GM12878 (cell line): ENCODE results near the gene KARS1. TPM values are rescaled to one million over a fixed set of nuclear protein-coding genes. Genes with fewer than 3 reads are reported as not detected.

ENCODE experiments used
- ATAC-seq: fragments of 200-7000 bp; cut with Tn5 transposase; 3 replicates; pipeline ENCODE4 v1.9.1; 2020; ENCODE audit warnings: mild to moderate bottlenecking, moderate library complexity
- BruUV-seq: library from RNA; stranded (reverse); fragments of 400-500 nt; replicated peaks from 2 replicates; lab custom pipeline; 2021; lab: Mats Ljungman, UMichigan
- CTCF ChIA-PET: fragments of 300-600 bp; sonication (Branson Sonifier 250); formaldehyde crosslinking; extraction: SDS; loops from one replicate; lab custom pipeline; 2021; ENCODE audit warnings: inconsistent platforms; lab: Yijun Ruan, JAX
- POLR2A ChIA-PET: fragments of 350-600 bp; formaldehyde crosslinking; extraction: SDS; loops from one replicate; lab custom pipeline; 2021; ENCODE audit warnings: inconsistent platforms; lab: Charles Lee
- RAD21 ChIA-PET: fragments of 300-600 bp; sonication (Branson Sonifier 250); formaldehyde crosslinking; loops from one replicate; lab custom pipeline; 2023; ENCODE audit warnings: antibody characterized with exemption; ENCODE audit not compliant: unreplicated experiment; lab: Charles Lee
- SMC1A ChIA-PET: fragments of 300-600 bp; sonication (Branson Sonifier 250); formaldehyde crosslinking; loops from one replicate; lab custom pipeline; 2023; ENCODE audit not compliant: unreplicated experiment, uncharacterized antibody; lab: Charles Lee
- DNase-seq: peaks from one replicate; pipeline ENCODE4 v3.0.0-alpha.2; 2011; ENCODE audit warnings: low read depth, low spot score
- FAIRE-seq: peaks from 3 replicates; lab custom pipeline; 2011; peaks lifted over from hg19 to GRCh38; lab: Jason Lieb, UNC
- H2AFZ ChIP-seq: 2 replicates; pipeline ENCODE4 v1.6.0; 2011; ENCODE audit warnings: low read depth, low read length, control low read depth; ENCODE audit not compliant: control insufficient read depth
- H3K27ac ChIP-seq: 2 replicates; pipeline ENCODE4 v1.5.1; 2011; ENCODE audit warnings: control low read depth; ENCODE audit not compliant: control insufficient read depth, insufficient read depth
- H3K27me3 ChIP-seq, 2 experiments: replicated peaks in 1 of 2; 2 replicates each; pipeline versions ENCODE4 v1.6.0 to v1.6.1; 2011; ENCODE audit warnings: low read length in 1 of 2; ENCODE audit not compliant: control insufficient read depth in 2 of 2, insufficient read depth in 2 of 2
- H3K36me3 ChIP-seq, 2 experiments: 2 replicates each; pipeline ENCODE4 v1.5.1; 2011; ENCODE audit warnings: low read length in 1 of 2; ENCODE audit not compliant: control insufficient read depth in 2 of 2, insufficient read depth in 2 of 2
- H3K4me1 ChIP-seq: 2 replicates; pipeline ENCODE4 v1.6.1; 2011; ENCODE audit warnings: mild to moderate bottlenecking, low read length, moderate library complexity, mixed read lengths; ENCODE audit not compliant: control insufficient read depth, insufficient read depth
- H3K4me2 ChIP-seq: 2 replicates; pipeline ENCODE4 v1.6.0; 2011; ENCODE audit warnings: control low read depth; ENCODE audit not compliant: control insufficient read depth, insufficient read depth
- H3K4me3 ChIP-seq: fragments of 200-600 bp; sonication (generic); 2 replicates; pipeline ENCODE4 v1.5.1; 2016
- H3K79me2 ChIP-seq: 2 replicates; pipeline ENCODE4 v1.6.0; 2011; ENCODE audit warnings: low read length; ENCODE audit not compliant: control insufficient read depth, insufficient read depth
- H3K9ac ChIP-seq: 2 replicates; pipeline ENCODE4 v1.8.0; 2011; ENCODE audit warnings: low read length, control low read depth, mixed read lengths; ENCODE audit not compliant: control insufficient read depth, insufficient read depth
- H3K9me3 ChIP-seq: replicated peaks from 3 replicates; pipeline ENCODE4 v1.5.1; 2011; ENCODE audit warnings: mild to moderate bottlenecking, low read length; ENCODE audit not compliant: control insufficient read depth, insufficient read depth
- H4K20me1 ChIP-seq: 2 replicates; pipeline ENCODE4 v1.6.0; 2011; ENCODE audit not compliant: control insufficient read depth, insufficient read depth
- HCFC1 ChIP-seq: fragments of 150-350 bp; IDR thresholded peaks from 2 replicates; pipeline ENCODE4 v1.6.1; 2014; ENCODE audit warnings: low read length
- HDAC2 ChIP-seq: fragments of 200-600 bp; sonication (generic); IDR thresholded peaks from 2 replicates; pipeline ENCODE4 v1.6.1; 2017
- IKZF2 ChIP-seq, 2 experiments: fragments of 450-650 bp; IDR thresholded peaks; 2 replicates each; pipeline ENCODE4 v1.6.1; 2017; ENCODE audit warnings: mild to moderate bottlenecking in 2 of 2, moderate library complexity in 2 of 2
- NR2C2 ChIP-seq: IDR thresholded peaks from 2 replicates; pipeline ENCODE4 v1.6.1; 2011; ENCODE audit warnings: borderline replicate concordance, low read depth; ENCODE audit not compliant: control insufficient read depth, insufficient read length
- PAX8 ChIP-seq: fragments of 450-650 bp; IDR thresholded peaks from 2 replicates; pipeline ENCODE4 v1.6.1; 2017; ENCODE audit warnings: mild to moderate bottlenecking, moderate library complexity
- POLR2A ChIP-seq: IDR thresholded peaks from 2 replicates; pipeline ENCODE4 v1.6.1; 2011; ENCODE audit warnings: low read depth, mild to moderate bottlenecking, low read length
- RAD21 ChIP-seq: IDR thresholded peaks from 2 replicates; pipeline ENCODE4 v1.6.1; 2011; ENCODE audit warnings: mild to moderate bottlenecking, low read depth, low read length, moderate library complexity; ENCODE audit not compliant: insufficient read depth
- RFX5 ChIP-seq: IDR thresholded peaks from 2 replicates; pipeline ENCODE4 v1.6.1; 2011; ENCODE audit warnings: low read depth, low read length, improper control_type of control experiment
- WGBS: methylation state at CpG from one replicate; pipeline ENCODE4 v1.1.6; 2016; ENCODE audit warnings: low lambda C conversion rate; ENCODE audit not compliant: insufficient replicate concordance, insufficient coverage; ENCODE audit errors: missing lambda C conversion rate; 5-methylcytosine and 5-hydroxymethylcytosine counted together
- in situ Hi-C: fragments of 300-500 bp; cut with MboI; formaldehyde crosslinking; loops from 9 replicates; pipeline ENCODE4 v1.14.3; 2018; ENCODE audit warnings: mixed read lengths
- intact Hi-C: fragments of 100-400 bp; cut with micrococcal nuclease; formaldehyde crosslinking; loops from one replicate; pipeline ENCODE4 v1.14.2; 2022; ENCODE audit not compliant: unreplicated experiment
- polyA plus RNA-seq, 11 experiments: library from polyadenylated mRNA; depleted of rRNA in 4 of 11; unstranded in 6 of 11; stranded (reverse) in 5 of 11; fragments of >200 nt; fragmentation: Nextera tagmentation in 4 of 11; fragmentation: Illumina TruSeq in 1 of 11; extraction: Ambion mirVana in 4 of 11; extraction: Trizol in 1 of 11; gene quantifications; 1 replicate in 1 of 11; 2 replicates in 10 of 11; pipeline versions ENCODE4 v1.2.1 to v1.2.3, GENCODE V29; 2011 to 2016; ENCODE audit warnings: inconsistent platforms in 2 of 11, missing spikeins in 2 of 11, low read depth in 1 of 11
- total RNA-seq, 4 experiments: library from RNA; depleted of rRNA in 3 of 4; stranded (reverse); fragments of >200 nt in 3 of 4; fragmentation: Illumina TruSeq in 1 of 4; extraction: Trizol in 1 of 4; gene quantifications; 2 replicates each; pipeline versions ENCODE4 v1.2.1 to v1.2.3, GENCODE V29; 2013 to 2021
- TF ChIP-seq, protein P1 (sequence below): fragments of 450-650 bp; IDR thresholded peaks from 2 replicates; pipeline ENCODE4 v1.6.1; 2018; ENCODE audit warnings: mild to moderate bottlenecking, low read depth, moderate library complexity; ENCODE audit not compliant: partially characterized antibody
- TF ChIP-seq, protein P2 (sequence below): IDR thresholded peaks from 2 replicates; pipeline ENCODE4 v1.6.1; 2012; ENCODE audit warnings: mild to moderate bottlenecking, low read depth, low read length
- TF ChIP-seq, protein P3 (sequence below): IDR thresholded peaks from 2 replicates; pipeline ENCODE4 v1.6.1; 2011; ENCODE audit warnings: borderline replicate concordance, low read depth, mild to moderate bottlenecking, moderate library complexity, low read length; ENCODE audit not compliant: insufficient read depth, poor library complexity, severe bottlenecking
- TF ChIP-seq, protein P4 (sequence below): IDR thresholded peaks from 2 replicates; pipeline ENCODE4 v1.6.1; 2011; ENCODE audit warnings: low read depth, low read length, improper control_type of control experiment, borderline replicate concordance

The KARS1 gene
- total and polyA plus RNA-seq, 10 of the 15 experiments (the other 5 are each of a cell fraction or from before 2014, with no cell fraction given) = 187 to 312 (median 211) TPM

DNA sequence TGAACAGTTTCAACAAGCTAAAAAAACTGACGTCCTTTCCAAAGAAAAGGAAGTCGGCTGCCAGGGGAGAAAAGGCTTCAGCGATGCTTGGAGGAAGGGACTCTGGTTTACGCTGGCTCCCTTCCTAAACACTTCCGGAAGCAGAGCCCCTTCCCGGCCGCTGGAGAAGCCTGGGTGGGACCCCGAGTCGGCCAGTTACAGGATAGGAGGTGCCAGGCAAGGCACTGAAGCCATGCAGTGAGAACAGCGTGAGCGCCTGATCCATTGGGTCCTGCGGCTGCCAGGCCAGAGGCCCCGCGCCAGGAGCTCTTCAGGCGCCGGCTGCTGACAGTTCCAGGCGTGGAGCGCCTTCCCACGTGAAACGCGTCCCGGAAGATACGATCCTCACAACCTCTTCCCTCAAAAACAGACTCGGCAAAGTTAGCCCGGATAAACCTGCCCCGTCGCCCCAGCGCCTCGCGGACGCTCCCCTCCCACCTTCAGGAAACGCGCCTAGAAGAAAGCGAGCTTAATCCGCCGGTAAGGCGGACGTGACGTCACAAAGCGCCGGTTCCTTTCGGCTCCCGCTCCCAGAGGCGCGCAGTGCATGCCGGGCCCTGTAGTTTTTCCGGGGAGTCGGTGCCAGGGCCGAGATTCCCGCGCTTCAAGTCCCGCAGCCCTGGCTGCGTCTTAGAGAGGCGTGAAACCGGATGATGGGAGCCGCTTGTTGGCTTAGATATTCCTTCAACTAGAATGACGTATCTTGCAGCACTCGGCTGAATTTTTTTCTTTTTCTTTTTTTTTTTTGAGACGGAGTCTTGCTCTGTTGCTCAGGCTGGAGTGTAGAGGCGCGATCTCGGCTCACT, 24.5 kb downstream of the KARS1 start, which contains the start of gene ADAT1 (continued):
- TF ChIP-seq RFX5 = 0 out of 2 replicates have a peak, but pooled peaks have one; percentile 20
- TF ChIP-seq IKZF2 (IDR thresholded peaks at IDR 0.05) = no peak

DNA sequence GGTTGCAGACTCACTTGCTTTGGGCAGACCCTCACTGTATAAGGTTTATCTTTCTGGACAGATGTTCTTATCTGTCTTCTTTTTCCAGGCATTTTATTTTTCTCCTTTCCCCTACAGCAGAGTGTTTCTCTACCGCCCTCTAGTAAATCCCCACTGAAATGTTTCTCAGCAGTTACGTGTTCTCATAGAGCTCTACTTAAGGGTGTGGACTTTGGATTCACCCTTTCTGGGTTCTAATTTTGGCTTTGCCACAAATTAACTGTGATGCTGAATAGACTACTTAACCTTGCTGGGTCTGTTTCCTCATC, 26.3 kb downstream of the KARS1 start:
- FAIRE-seq (no peak), ATAC-seq (peak; percentile 45), DNase-seq (no peak)
- Histone ChIP-seq H3K9ac (peak overlapping the region; percentile 24), H3K4me2 (peak overlapping the region; percentile 97), H3K27ac (peak overlapping the region; percentile 83), H4K20me1 (no peaks in the 10 kb centered on the region), H2AFZ (peak overlapping the region; percentile 46), H3K36me3 (peaks cover 0 to 15% of the 10 kb centered on the region in 2 experiments; a peak in 1 of 4 replicates), H3K4me3 (peak overlapping the region; percentile 93), H3K79me2 (peaks cover 20% of the 10 kb centered on the region), H3K4me1 (peaks cover 33% of the 10 kb centered on the region), H3K27me3 (no peaks in the 10 kb centered on the region), H3K9me3 (no peaks in the 10 kb centered on the region)
- 0% methylated on average over 2 of the region's 2 CpGs for WGBS
- in situ Hi-C loops (loop anchor here (10.0 kb wide), 1 partner anchor 156 kb away; the partner anchor contains the start of gene TMEM170A), intact Hi-C loops (loop anchor here (1.0 to 2.0 kb wide), 2 partner anchors 104 to 143 kb away; no protein-coding TSS in a partner anchor)
- ChIA-PET RAD21 (interaction anchor here (0.6 to 3.5 kb wide), 22 partner anchors 21 to 300 kb away, joined by 3 to 46 read pairs (median 6); partner anchors contain the start of genes CFDP1, GABARAPL2, KARS1 and TERF2IP), SMC1A (interaction anchor here (0.6 to 6.1 kb wide), 23 partner anchors 8 to 419 kb away, joined by 3 to 69 read pairs (median 6); partner anchors contain the start of genes KARS1, TERF2IP and TMEM231), CTCF (interaction anchor here (0.6 to 9.5 kb wide), 33 partner anchors 9 to 1549 kb away, joined by 3 to 153 read pairs (median 5); partner anchors contain the start of genes GABARAPL2, KARS1, TERF2IP and TMEM170A), POLR2A (interaction anchor here (1.1 to 6.3 kb wide), 5 partner anchors 28 to 104 kb away, joined by 3 to 116 read pairs (median 4); partner anchors contain the start of genes GABARAPL2, KARS1, TERF2IP and TMEM231)
- BruUV-seq = no TSS peak
- TF ChIP-seq PAX8 (no peak), HDAC2 (no peak), NR2C2 (no peak), RAD21 (peak; percentile 81), POLR2A (no peak), HCFC1 (no peak)
- TF ChIP-seq, protein P1, sequence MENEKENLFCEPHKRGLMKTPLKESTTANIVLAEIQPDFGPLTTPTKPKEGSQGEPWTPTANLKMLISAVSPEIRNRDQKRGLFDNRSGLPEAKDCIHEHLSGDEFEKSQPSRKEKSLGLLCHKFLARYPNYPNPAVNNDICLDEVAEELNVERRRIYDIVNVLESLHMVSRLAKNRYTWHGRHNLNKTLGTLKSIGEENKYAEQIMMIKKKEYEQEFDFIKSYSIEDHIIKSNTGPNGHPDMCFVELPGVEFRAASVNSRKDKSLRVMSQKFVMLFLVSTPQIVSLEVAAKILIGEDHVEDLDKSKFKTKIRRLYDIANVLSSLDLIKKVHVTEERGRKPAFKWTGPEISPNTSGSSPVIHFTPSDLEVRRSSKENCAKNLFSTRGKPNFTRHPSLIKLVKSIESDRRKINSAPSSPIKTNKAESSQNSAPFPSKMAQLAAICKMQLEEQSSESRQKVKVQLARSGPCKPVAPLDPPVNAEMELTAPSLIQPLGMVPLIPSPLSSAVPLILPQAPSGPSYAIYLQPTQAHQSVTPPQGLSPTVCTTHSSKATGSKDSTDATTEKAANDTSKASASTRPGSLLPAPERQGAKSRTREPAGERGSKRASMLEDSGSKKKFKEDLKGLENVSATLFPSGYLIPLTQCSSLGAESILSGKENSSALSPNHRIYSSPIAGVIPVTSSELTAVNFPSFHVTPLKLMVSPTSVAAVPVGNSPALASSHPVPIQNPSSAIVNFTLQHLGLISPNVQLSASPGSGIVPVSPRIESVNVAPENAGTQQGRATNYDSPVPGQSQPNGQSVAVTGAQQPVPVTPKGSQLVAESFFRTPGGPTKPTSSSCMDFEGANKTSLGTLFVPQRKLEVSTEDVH = no peak
- TF ChIP-seq, protein P2, sequence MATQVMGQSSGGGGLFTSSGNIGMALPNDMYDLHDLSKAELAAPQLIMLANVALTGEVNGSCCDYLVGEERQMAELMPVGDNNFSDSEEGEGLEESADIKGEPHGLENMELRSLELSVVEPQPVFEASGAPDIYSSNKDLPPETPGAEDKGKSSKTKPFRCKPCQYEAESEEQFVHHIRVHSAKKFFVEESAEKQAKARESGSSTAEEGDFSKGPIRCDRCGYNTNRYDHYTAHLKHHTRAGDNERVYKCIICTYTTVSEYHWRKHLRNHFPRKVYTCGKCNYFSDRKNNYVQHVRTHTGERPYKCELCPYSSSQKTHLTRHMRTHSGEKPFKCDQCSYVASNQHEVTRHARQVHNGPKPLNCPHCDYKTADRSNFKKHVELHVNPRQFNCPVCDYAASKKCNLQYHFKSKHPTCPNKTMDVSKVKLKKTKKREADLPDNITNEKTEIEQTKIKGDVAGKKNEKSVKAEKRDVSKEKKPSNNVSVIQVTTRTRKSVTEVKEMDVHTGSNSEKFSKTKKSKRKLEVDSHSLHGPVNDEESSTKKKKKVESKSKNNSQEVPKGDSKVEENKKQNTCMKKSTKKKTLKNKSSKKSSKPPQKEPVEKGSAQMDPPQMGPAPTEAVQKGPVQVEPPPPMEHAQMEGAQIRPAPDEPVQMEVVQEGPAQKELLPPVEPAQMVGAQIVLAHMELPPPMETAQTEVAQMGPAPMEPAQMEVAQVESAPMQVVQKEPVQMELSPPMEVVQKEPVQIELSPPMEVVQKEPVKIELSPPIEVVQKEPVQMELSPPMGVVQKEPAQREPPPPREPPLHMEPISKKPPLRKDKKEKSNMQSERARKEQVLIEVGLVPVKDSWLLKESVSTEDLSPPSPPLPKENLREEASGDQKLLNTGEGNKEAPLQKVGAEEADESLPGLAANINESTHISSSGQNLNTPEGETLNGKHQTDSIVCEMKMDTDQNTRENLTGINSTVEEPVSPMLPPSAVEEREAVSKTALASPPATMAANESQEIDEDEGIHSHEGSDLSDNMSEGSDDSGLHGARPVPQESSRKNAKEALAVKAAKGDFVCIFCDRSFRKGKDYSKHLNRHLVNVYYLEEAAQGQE = no peak
- TF ChIP-seq, protein P3, sequence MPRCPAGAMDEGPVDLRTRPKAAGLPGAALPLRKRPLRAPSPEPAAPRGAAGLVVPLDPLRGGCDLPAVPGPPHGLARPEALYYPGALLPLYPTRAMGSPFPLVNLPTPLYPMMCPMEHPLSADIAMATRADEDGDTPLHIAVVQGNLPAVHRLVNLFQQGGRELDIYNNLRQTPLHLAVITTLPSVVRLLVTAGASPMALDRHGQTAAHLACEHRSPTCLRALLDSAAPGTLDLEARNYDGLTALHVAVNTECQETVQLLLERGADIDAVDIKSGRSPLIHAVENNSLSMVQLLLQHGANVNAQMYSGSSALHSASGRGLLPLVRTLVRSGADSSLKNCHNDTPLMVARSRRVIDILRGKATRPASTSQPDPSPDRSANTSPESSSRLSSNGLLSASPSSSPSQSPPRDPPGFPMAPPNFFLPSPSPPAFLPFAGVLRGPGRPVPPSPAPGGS = no peak
- TF ChIP-seq, protein P4, sequence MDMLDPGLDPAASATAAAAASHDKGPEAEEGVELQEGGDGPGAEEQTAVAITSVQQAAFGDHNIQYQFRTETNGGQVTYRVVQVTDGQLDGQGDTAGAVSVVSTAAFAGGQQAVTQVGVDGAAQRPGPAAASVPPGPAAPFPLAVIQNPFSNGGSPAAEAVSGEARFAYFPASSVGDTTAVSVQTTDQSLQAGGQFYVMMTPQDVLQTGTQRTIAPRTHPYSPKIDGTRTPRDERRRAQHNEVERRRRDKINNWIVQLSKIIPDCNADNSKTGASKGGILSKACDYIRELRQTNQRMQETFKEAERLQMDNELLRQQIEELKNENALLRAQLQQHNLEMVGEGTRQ = no peak
